Epithelial cell of esophagus (primary cell): ENCODE measurements around the gene ATP6V1G1.
A peak's percentile ranks its signal among the peaks of the same experiment; 100 is the strongest.

ENCODE experiments used
- DNase-seq: peaks from one replicate; pipeline ENCODE4 v3.0.0; 2010; ENCODE audit warnings: low read depth
- H3K4me3 ChIP-seq: 2 replicates; pipeline ENCODE4 v1.5.1; 2011; ENCODE audit warnings: mild to moderate bottlenecking, low read length, control low read depth
- CTCF ChIP-seq: IDR thresholded peaks from 2 replicates; pipeline ENCODE4 v1.5.1; 2011; ENCODE audit warnings: low read depth, mild to moderate bottlenecking, low read length, control low read depth, inconsistent platforms; ENCODE audit not compliant: insufficient read depth; ENCODE audit errors: missing control alignments

Gene ATP6V1G1

DNA sequence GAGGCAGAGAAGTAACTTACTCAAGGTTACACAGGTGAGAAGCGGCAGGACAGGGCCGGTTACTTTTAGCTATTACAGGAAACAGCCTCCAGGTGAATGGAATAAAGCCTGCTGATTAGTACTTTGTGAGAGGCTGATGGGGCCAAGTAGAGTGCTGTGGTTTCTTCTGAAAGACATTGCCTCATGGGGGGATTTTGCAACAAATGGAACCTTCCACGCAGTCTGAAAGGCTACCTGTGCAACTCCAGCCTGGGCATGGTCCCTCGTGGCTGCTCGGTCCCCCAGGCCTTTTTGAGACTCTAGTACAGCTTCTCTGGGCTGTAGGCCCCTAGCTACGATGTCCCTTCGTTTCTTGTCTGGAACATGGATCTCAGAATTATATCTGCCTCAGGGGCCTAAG, 25.5 kb downstream of the ATP6V1G1 start:
- no peak for TF ChIP-seq CTCF
- no peak overlapping the region for H3K4me3 ChIP-seq
- DNase-seq, result peak; percentile 41

DNA sequence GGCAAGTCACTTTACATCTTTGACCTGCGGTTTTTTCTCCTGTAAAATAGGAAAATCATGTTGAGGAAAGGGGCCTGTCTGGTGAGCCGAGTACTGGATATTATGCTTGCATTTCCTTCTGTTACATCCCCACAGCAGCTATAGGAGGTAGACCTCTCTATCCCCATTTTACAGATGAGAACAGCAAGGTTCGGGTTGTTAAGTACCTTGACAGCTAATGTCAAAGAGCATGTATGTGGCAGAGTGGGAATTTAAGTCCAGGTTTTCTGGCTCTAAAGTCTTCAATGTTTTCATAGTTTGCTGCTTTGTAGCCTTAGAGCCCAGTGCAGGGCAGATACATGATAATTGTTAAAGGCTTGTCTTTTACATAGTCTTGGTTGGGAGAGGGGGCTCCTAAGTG, 26.4 kb downstream of the ATP6V1G1 start:
- no peak for TF ChIP-seq CTCF
- no peak for DNase-seq
- no peak overlapping the region for H3K4me3 ChIP-seq

- TF ChIP-seq CTCF, result no peak
- no peak for DNase-seq
- H3K4me3 ChIP-seq, result no peak overlapping the region
Observed at GRCh38 chr9:114614373-114614772, 26.8 kb downstream of the ATP6V1G1 start.

DNA sequence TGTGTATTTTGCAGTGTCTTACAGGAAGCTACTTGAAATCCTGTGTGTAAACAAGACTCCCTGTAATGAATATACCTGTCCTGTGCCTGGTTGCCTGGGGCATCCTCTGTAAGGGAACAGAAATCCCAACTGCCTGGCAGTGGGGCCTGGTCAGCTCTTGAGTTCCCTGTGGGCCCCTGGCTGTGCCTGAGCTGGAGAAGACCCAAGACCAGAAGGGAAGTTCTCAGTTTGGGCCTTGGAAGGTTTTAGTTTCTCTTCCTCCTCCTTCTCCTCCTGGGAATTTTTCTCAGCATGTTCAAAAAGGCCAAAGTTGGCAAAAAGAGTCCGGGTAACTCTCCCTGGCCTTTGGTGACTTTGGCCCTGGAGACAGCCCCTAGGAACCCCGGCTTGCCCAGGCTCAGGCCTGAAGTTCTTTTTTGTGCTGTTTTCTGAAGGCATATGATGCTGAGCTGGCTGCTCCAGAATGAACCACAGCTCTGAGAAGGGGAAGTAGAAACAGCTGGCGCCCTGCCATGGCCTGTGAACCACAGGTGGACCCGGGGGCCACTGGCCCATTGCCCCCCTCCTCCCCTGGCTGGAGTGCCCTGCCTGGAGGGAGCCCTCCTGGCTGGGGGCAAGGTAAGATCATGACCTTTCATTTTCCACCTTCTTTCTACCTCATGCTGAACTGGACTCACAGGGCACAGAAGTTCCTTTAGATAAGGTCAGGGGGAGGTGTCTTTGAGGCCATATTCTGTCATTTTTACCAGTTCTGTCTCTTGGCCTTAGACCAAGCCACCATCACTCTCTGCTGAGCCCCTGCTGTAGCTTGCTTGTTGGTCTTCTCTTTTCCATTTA, 29.3 kb downstream of the ATP6V1G1 start:
- no peak overlapping the region for H3K4me3 ChIP-seq
- peak; percentile 35 for DNase-seq
- TF ChIP-seq CTCF, result no peak

DNA sequence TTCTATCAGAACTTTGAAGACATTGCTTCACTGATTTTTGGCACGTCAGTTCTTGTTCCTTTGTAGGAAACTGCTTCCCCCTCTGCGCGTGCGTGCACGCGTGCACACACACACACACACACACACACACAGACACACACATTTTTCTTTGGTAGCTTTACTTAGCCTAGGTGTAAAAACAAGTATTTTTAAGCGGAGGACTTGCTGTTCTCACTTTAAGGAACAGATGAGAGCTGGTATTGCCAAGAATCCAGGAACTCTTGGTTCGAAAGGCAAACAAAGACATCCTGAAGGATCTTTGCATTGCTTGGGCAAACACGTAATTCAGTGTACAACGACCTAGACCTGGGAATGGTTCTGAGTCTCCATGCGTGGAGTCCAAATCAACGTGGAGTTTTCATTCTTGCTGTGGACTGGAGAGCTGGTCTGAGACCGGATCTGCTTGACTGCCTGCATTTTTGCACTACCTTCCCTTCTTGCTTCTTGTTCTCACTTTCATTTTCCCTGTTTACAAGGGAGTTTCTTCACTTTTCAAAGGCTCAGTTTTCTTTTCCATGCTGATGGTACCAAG, 31.7 kb downstream of the ATP6V1G1 start:
- peak overlapping the region; percentile 1 for H3K4me3 ChIP-seq
- no peak for TF ChIP-seq CTCF
- peak; percentile 72 for DNase-seq

DNA sequence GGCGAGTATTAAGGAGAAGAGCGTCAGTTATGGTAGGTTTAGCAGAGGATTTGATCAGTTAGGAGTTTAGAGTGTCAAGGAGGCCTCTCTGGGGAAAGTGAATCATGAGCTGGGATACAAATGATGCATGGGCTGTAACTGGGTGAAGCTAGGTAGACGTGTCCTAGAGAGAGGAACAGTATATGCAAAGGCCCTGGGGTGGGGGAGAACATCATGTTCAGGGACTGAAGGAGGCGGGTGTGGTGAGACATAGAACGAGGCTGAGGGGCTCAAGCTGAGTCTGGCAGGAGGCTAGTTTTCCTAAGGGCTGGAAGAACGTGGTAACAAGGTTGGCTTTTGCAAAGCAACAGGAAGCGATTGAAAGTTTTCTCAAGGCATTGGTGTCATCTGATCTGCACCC, 34.0 kb downstream of the ATP6V1G1 start:
- DNase-seq, result no peak
- TF ChIP-seq CTCF, result no peak
- no peak overlapping the region for H3K4me3 ChIP-seq
